ENCODE measurements around the gene WDR70.
"Not testable (repeated sequence)": the region's sequence is repeated elsewhere in the genome, so short reads cannot be mapped to it uniquely, and the experiment has no call there.

Gene WDR70

GRCh38 chr5:37575541-37576489 lies 196.7 kb downstream of the WDR70 start:
- DNase-seq = no peak

- DNase-seq = no peak
Measured at GRCh38 chr5:37576552-37576951, 197.4 kb downstream of the WDR70 start.

GRCh38 chr5:37578176-37578575 lies 199.1 kb downstream of the WDR70 start:
- DNase-seq = no peak

GRCh38 chr5:37580106-37580505 lies 201.0 kb downstream of the WDR70 start:
- no peak for DNase-seq

GRCh38 chr5:37582202-37582601 lies 203.1 kb downstream of the WDR70 start:
- DNase-seq = no peak

- DNase-seq = not testable (repeated sequence)
Measured at GRCh38 chr5:37593292-37593691, 214.2 kb downstream of the WDR70 start.

GRCh38 chr5:37594864-37595263 lies 215.7 kb downstream of the WDR70 start:
- not testable (repeated sequence) for DNase-seq

- no peak for DNase-seq
Measured at GRCh38 chr5:37598733-37599132, 219.6 kb downstream of the WDR70 start.

- no peak for DNase-seq
Measured at GRCh38 chr5:37601163-37601562, 222.0 kb downstream of the WDR70 start.

GRCh38 chr5:37603072-37603471 lies 224.0 kb downstream of the WDR70 start:
- DNase-seq = no peak

- DNase-seq = no peak
Measured at GRCh38 chr5:37604290-37604689, 225.2 kb downstream of the WDR70 start.

GRCh38 chr5:37606148-37606547 lies 227.0 kb downstream of the WDR70 start:
- no peak for DNase-seq

GRCh38 chr5:37606632-37607248 lies 227.6 kb downstream of the WDR70 start:
- no peak for DNase-seq

GRCh38 chr5:37615184-37615583 lies 236.1 kb downstream of the WDR70 start:
- no peak for DNase-seq

- DNase-seq = no peak
Measured at GRCh38 chr5:37619353-37619752, 240.2 kb downstream of the WDR70 start.

GRCh38 chr5:37622354-37622753 lies 243.2 kb downstream of the WDR70 start:
- DNase-seq = not testable (repeated sequence)

GRCh38 chr5:37626266-37626665 lies 247.1 kb downstream of the WDR70 start:
- DNase-seq = no peak

GRCh38 chr5:37628876-37629275 lies 249.8 kb downstream of the WDR70 start:
- DNase-seq = no peak

- no peak for DNase-seq
Measured at GRCh38 chr5:37631939-37632338, 252.8 kb downstream of the WDR70 start.

- DNase-seq = no peak
Measured at GRCh38 chr5:37637165-37637845, 258.2 kb downstream of the WDR70 start.

- no peak for DNase-seq
Measured at GRCh38 chr5:37638897-37639296, 259.8 kb downstream of the WDR70 start.

GRCh38 chr5:37640088-37640487 lies 261.0 kb downstream of the WDR70 start:
- DNase-seq = no peak

- no peak for DNase-seq
Measured at GRCh38 chr5:37641933-37642332, 262.8 kb downstream of the WDR70 start.

- DNase-seq = no peak
Measured at GRCh38 chr5:37645707-37646106, 266.6 kb downstream of the WDR70 start.
